Measurements from ENCODE around the gene ACSL1.

DNA sequence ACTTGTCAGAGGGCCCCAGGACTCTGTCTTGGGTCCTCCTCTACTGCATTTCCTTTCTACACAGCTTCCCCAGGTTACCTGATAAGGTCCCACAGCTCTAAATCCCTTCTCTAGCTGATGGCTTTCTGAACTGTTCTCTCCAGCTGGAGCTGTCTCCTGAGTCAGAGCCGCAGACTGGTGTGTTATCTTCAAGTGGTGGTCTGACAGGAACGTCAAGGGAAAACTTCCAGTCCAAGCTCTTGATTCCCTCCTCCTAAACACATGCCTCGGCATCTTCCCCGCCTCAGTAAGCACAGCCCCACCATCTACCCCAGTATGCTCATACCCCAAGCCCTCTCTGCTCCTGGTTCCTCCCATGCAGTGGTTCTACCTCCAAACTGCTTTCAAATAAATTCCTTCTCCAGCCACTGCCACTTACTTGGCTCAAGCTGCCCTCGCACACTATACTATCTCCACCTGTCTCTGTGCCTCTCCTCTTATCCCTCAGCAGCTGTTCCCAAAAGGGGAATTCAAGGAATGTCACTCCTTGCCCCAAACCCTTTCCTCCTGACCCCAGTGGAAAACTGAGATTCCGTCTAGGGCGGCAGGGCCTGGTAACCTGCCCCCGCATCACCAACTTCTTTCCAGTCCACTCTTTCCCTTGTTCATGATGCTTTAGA lies 74.7 kb downstream of the ACSL1 start:
- TF ChIP-seq, protein P1, sequence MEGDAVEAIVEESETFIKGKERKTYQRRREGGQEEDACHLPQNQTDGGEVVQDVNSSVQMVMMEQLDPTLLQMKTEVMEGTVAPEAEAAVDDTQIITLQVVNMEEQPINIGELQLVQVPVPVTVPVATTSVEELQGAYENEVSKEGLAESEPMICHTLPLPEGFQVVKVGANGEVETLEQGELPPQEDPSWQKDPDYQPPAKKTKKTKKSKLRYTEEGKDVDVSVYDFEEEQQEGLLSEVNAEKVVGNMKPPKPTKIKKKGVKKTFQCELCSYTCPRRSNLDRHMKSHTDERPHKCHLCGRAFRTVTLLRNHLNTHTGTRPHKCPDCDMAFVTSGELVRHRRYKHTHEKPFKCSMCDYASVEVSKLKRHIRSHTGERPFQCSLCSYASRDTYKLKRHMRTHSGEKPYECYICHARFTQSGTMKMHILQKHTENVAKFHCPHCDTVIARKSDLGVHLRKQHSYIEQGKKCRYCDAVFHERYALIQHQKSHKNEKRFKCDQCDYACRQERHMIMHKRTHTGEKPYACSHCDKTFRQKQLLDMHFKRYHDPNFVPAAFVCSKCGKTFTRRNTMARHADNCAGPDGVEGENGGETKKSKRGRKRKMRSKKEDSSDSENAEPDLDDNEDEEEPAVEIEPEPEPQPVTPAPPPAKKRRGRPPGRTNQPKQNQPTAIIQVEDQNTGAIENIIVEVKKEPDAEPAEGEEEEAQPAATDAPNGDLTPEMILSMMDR (IDR thresholded peaks at IDR 0.05): no peak
- TF ChIP-seq EP300 (IDR thresholded peaks at IDR 0.05): no peak

All from stomach (tissue), 4 donors.